Measurements from ENCODE around the gene KCNJ15.

The KCNJ15 gene

DNA sequence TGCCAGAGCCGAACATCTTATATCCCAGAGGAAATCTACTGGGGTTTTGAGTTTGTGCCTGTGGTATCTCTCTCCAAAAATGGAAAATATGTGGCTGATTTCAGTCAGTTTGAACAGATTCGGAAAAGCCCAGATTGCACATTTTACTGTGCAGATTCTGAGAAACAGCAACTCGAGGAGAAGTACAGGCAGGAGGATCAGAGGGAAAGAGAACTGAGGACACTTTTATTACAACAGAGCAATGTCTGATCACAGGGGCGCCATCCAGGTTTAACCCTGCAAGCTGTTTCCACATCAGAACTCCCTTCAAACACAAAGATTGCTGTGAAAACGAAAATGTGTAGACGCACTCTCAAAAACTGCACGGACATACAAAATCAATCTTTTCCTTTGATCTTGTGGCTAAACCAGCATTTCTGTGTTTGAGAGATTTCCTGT lies 43.4 kb downstream of the KCNJ15 start:
- no peak for DNase-seq

DNA sequence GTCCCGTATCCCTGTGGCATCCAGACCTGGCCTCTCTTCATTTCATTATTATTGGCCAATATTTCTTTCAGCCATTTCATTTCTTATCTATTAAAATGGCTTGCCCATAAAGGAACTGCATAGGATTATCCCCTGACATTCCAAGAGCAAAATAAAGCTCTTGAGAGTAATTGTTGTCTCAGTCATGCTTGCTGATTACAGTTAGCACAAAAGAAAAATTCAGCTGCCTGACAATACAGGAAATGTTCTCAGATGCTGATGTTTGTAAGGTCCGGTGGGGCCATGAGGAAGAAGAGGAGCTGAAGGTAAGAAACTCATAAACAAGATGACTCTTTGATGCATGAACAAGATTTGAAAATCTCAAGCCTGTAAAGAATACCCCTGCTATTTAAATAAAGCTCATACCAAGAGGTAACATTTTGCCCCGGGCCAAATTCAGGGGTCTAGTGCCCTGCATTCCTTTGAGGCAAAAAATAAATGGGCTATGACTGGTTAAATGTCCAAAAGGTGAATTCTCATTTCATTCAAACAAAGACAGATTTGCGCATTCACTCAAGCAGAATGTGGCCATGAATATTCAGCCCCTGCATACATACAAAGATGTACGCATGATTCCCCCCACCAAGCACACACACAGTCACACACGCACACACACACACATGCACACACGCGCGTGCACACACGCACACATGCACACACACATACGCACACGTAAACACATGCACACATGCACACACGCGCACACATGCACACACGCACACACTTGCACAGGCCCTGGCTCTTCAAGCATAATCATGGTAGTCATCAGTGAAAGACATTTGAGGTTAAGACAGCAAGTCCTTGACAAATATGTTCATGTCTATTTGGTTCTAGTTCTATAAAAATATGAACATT lies 44.8 kb downstream of the KCNJ15 start:
- no peak for DNase-seq

GRCh38 chr21:38303300-38303699 lies 46.5 kb downstream of the KCNJ15 start:
- DNase-seq: no peak

DNA sequence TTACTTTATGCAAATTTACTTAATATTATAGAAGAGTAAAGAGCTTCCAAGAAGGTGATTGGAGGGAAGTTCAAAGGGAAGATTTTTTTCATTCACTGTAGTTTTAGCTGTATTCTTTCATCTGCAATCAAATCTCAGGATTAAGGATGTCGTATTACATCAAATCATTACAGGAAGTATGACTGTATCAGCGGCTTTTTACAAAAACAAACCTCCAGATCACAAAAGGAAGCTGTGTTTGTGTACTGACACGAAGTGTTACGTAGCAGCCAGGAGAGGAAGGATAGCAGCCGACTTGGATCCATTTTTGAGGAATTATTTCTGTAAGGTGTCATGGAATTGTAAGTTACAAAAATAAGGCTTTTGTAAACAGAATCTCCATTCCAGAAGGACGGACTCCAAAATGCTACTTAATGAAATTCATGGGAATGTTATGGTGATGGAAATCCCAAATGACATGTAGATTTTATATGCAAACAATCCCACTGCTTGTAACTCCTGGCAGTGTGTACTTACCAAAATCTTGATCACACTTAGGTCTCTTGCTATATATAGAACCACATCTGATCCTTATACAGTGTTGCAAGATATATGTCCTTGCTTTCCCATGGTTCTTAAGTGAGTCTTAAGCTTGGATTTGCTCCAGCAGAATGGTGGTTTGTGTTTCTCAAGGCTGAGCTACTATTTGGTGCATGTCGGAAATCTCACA lies 49.8 kb downstream of the KCNJ15 start:
- peak; percentile 24 for DNase-seq

DNA sequence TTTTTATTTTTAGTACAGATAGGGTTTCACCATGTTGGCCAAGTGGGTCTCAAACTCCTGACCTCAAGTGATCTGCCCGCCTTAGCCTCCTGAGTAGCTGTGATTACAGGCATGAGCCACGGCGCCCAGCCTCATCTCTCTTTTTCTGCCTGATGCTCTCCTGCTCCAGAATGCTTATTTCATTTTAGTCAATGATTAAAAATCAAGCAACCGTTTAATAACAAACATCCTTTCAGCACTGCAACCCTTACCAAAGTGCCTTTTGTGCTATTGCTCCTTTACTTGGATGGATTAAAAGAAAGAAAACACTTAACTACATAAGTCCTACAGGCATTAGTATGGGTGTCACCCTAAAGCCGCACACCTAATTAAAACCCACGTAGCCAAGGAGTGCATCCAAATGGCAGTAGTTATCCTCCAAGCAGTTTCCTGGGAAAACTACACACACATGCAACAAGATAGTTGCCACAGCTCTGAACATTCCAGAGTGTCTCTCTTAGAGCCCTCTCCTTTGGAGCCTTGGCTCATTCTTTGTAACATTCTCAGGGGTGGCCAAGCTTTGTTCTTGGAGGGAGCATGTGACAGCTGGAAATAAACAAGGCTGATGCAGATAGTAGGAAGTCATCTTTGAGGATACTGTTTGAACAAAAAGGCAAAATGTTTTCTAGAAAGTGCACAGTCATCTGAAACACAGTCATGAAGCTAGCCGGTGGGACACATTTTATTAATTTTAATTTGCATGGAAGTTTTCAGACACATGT lies 51.2 kb downstream of the KCNJ15 start:
- DNase-seq: no peak

GRCh38 chr21:38308532-38309119 lies 51.8 kb downstream of the KCNJ15 start:
- no peak for DNase-seq

DNA sequence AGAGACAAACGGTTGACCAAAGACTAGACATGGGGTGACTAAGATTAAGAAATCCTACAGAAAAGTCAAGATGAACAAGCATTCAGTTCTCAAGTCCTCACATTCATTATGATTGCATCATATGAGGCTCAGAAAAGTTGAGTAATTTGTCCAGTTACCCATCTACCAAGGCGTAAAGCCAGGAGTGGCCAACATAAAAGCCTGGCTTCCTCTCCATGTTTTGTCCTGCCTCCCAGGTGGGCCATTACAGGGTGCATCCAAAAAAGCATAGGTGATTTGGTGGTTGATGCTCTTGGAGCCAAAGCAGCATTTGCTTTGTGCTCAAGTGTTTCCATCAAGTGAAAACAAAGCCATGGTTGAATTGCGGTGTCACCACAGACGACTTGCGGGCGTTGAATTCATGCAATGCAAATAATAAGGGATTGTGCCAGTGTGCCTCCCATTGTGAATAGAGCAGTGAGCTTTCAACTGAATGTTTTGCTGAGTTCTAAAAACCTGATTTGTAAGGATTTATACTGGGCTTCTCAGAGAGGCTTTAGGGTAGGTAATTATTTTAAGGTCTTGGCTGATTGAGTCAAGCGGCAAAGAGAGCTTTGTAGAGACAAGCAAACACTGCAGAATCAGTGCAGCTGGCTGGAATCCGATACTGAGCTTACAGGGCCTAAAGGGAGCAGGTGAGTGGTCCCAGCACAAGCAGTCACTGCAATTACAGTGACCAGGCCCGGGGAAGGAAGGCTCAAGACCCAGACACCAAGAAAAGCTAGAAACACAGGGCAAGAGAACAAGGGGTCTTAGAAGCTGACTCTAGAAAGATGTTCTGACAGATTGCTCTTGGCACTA lies 54.1 kb downstream of the KCNJ15 start:
- no peak for DNase-seq

DNA sequence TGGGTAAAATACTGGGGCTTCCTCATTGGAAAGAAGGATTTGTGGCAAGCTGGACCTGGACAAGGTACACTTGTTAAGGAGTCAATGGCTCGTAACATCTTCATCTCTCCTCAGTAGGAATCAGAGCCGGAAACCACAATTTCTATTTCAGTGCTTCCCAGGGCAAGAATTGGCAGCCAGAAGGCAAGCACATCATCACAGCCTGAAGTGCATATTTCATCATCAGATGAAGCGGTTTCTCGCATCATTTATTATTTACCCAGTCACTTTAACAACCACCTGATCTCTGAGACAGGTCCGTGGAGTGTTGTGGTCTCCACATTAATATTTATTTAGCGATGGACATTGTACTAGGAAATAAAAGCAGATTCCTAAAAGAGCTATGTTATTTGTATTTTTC lies 55.0 kb downstream of the KCNJ15 start:
- no peak for DNase-seq

- DNase-seq: no peak
Measured at GRCh38 chr21:38312822-38313221, 56.0 kb downstream of the KCNJ15 start.

DNA sequence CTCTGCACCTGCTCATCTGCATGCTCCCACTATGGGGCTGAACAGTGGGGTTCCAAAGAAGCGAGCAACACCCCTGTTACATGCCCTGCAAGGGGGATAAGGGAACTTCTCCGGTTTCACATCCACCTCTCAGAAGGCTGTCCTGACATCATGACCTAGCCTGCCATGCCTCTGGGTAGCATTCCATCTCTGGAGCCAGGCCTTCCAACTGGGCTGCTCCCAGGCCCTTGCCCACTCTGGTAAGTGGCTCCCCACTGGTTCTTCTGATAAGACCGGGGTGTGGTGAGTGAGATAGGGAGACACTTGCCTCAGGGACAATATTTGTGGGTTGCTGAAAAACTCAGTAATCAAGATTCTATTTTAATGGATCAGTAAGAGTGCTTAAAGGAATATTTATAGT lies 57.8 kb downstream of the KCNJ15 start:
- DNase-seq: no peak

- DNase-seq: no peak
Measured at GRCh38 chr21:38315122-38315521, 58.3 kb downstream of the KCNJ15 start.

DNA sequence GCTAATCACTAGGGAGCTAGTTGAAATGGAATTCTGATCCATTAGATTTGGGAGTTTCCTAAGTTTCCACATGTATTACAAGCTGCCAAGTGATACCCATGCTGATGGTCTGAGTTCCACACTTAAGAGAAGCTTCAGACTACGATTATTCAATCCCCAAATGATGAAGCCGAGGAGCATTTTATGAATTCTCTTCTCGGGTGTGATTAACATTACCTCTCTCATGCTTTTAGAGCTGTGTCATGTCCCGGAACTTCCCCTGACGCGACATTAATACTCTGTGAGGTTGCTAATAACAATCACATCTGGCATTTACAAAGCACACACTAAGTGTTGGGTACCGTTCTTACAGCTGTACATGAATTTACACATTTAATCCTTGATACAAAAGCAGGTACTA lies 63.0 kb downstream of the KCNJ15 start:
- no peak for DNase-seq

GRCh38 chr21:38321568-38321967 lies 64.8 kb downstream of the KCNJ15 start:
- DNase-seq: no peak

- DNase-seq: no peak
Measured at GRCh38 chr21:38322311-38322950, 65.6 kb downstream of the KCNJ15 start.

DNA sequence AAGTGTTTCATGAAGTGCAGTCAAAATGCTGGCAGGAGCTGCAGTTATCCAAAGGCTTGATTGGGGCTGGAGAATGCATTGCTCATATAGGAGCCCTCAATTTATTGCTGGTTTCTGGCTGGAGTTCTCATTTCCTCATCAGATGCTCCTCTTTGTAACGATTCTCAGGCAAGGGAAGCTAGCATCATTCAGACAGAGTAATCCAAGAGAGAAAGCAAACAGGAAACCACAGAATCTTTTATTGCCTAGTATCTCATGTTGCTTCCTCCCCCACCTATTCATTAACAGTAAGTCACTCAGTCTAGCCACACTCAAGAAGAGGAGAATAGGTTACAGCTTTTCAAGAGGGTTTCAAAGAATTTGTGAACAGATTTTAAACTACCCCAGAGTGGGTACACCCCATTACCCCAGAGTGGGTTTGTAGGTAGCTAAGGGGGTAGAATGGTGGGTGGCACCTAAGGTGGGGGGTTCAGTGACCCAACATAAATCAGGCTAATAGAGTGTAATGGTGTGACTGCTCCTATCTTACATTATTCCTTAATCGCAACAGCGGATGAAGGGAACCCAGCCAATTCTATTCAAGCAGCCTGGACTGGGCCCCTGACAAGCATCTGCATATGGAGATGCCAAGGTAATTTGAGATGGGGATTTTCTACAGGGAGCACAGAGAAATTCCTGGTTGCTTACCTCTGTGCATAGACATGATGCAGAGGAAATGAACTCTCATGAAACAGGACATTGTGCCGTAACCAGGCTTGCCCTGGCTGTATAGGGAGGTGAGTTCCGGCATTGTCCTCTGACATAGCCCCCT lies 67.1 kb downstream of the KCNJ15 start:
- DNase-seq: peak; percentile 26

GRCh38 chr21:38325216-38325615 lies 68.4 kb downstream of the KCNJ15 start:
- DNase-seq: no peak

DNA sequence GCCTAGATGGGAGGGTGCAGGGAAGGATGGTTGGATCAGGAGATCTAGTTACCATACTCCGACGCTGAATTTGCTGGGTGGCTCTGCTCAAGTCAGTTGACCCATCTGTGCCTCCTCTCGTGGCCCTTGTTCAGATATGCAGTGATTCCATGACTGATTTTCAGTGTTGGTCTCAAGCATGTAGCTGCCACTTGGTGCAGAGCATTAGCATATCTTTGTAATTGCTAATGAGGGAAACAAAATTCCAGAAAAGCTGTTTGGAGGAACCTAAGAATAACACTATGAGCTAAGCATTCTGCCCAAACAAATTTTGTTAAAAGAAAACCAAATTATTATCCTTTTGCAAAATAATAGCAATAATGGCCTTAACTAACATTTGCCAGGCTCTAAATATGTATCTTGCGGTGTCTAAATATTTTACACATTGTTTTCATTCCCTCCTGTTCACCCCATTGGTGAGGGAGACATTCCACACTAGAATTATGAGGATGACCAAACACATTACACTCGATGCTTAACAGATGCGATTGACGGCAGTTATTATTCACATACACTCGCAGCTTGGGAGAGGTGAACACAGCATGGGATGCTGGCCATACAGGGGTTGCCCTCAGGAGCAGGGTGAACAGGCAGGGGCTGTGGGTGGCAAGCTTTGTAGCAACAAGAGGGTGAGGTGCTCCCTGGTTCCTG lies 69.1 kb downstream of the KCNJ15 start:
- no peak for DNase-seq

GRCh38 chr21:38326429-38326828 lies 69.6 kb downstream of the KCNJ15 start:
- DNase-seq: no peak

GRCh38 chr21:38326899-38327298 lies 70.1 kb downstream of the KCNJ15 start:
- no peak for DNase-seq

DNA sequence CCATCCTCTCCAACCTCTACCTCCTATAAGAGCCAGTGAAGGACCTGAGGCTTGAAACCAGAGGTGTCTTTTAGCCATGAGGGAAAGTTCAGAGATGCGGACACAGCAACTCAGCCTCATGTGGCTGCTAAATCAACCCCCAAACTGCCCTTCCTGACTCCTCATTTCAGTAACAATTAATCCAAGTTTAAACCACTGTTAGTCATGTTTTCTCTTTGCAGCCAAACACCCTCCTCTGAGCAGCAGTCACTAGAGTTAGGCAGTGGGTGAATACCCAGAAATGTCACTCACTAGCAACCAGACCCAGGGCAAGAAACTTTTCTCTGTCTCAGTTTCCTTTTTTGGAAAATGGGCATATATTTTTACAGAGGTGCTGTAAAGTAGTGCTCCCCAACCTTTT lies 71.2 kb downstream of the KCNJ15 start:
- DNase-seq: no peak

Data from CD4-positive, alpha-beta T cell treated with Interleukin-17A for 1 hour (primary cell).